Effector CD8-positive, alpha-beta T cell (primary cell): ENCODE measurements around the gene ATP13A3.

Source experiments
- DNase-seq: peaks from one replicate; lab custom pipeline; 2025; lab: John Stamatoyannopoulos, UW

Gene ATP13A3

DNA sequence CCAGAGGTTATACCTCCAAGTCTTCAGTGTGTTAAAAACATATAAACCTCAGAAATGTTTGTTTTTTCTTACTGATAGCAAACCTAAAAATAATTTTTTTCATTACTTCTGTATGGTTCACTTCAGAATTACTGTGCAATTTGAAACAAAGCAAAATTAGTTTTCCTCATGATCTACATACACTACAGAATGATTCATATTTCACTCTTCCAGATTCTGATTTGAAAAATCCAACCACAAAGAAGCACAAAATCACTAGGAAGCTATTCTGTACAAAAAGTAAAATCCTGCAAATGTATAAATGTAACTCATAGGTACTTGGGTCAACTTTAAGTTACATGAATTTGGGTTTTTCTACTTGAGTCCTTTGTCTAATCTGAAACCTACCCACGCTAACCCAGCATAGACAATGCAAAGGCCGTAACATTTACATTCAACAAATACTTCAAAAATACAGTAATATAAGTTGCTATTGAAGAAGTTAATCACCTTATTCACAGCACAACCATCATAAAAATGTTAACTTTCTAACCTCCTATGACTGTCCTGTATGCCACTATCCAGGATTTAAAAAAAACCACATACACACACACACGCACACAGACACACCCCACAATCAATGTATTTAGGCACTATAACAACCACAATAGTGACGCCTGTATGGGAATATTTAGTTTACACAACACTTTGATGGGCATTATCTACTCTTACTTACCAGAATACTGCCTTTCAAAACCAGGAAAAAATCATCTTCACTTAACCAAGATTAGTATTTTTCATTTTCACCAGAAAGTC lies 11.5 kb downstream of the ATP13A3 start:
- no peak for DNase-seq

DNA sequence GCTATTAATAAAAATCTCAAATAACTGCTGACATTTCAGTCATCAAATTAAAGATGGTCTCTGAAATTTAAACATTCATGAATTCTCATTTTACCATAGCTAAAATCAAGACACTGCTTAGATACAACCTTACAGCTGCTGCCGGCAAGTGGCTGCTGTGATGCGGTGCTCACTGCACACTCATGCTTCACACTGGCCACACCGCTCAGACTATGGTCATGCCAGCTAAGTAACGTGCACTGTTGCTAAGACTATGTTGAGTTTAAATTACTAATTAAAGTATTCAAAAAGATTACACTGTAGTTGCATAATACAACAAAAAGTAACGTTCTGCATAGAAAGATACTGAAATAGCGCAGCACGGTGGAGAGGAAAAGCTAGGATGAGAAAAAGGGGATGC lies 12.1 kb downstream of the ATP13A3 start:
- DNase-seq = no peak

DNA sequence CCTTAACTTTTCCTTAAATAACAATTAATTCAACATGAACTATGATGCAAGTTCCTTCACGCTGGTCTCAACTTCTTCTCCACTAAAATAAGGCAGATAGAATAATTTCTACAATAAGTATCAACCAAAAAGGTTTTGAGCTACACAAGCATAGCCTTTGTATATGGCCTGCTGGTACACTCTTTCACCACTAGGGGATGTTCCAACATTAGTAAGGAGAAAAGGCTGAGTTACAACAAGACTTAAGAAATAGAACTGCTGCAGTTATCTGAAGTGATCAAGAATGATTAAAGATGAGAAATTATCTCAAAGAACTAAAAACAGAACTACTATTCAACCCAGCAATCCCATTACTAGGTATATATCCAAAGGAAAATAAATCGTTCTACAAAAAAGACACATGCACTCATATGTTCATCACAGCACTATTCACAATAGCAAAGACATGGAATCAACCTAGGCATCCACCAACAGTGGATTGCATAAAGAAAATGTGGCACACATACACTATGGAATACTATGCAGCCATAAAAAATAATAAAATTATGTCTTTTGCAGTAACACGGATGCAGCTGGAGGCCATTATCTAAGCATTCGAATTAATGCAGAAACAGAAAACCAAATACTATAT lies 14.4 kb downstream of the ATP13A3 start:
- DNase-seq = no peak

DNA sequence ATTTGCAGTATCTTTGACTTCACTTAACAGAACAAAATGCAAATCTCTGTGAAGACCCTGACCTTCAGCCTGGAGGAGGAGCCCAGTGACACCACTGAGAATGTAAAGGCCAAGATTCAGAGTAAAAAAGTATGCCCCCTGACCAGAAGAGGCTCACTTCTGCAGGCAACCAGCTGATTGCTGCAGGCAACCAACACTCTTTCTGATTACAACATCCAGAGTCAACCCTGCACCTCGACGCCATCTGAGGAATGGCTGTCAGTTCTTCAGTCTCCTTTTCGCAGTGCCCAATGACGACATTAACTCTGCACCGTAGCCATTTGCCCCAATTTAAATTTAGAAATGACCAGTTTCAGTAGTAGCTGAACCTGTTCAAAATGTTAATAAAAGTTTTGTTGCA lies 14.9 kb downstream of the ATP13A3 start:
- DNase-seq = no peak

DNA sequence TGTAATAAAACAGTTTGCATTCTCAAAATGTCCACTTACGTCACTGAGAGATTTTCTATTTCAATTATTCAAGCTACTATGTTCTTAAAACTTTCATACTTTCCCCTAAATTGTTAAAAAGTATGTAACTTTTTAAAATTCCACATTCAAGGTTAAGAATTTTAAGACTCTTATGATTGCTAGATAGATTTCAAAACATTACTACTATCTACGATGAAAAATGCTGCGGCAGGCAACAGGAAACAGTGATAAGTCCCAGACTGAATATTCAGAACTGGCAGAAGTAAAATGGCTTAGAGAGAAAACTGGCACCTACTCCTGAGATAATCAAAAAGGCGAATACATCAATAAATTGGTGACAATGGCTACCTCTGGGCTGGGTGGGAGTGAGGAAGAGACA lies 16.2 kb downstream of the ATP13A3 start:
- DNase-seq = no peak

DNA sequence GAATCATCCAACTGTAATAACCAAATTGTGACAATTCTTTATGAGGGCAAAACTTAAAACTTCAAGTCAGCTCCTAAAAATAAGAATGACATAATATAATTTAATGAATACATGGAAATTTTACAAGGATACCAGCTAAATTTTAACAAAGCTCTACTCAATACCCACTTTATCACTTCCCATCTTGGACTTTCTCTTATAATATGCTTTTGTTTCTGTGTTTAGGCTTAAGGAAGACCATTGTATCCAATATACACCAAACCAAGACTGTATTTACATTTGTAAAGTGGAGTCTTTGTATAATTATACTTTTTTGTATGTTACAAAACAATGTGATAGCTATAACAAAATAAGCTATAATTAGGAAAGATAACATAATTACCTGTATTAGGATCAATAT lies 16.8 kb downstream of the ATP13A3 start:
- no peak for DNase-seq

DNA sequence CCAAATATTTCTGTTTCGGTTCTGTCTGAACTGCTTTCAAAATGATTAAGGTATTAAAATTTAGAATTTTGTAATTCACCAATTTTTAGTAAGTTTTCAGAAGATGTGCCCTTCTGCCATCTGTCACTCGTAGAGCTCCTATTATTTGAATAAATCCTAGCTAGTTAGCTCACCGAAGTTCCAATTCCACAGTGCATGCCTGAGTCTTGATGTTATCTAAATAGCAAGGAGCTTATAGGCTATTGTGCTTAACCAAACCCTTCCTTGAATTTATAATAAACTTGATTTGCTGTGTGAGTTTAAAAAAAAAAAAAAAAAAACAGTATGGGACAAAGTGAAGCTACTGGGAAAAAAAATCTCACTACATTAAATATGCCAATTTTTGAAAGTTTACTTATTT lies 18.7 kb downstream of the ATP13A3 start:
- no peak for DNase-seq

DNA sequence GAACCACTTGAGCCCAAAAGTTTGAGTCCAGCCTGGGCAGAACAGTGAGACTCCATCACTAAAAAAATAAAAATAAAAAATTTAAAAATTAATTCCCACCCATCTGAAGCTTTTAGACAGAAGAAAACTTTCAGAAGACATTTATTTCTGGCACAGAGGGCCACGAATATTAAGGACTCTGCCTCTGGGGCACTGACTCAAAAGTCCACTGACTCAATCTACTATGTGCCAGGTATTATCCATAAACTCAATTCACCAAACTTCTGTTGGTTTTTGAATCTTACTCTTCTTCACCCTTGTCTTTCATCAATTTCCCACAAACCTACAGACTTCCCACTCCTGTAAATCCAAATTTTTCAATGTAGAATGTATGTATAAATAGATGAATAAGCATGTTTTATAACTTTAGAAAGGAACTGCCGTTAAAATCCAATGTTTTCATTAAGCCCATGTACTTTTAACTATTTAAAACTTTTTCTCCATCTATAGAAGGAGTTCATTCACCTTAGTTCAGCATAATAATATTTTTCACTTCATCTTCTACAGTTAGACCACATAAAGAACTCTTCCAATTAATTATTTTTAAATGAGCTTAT lies 19.9 kb downstream of the ATP13A3 start:
- no peak for DNase-seq

DNA sequence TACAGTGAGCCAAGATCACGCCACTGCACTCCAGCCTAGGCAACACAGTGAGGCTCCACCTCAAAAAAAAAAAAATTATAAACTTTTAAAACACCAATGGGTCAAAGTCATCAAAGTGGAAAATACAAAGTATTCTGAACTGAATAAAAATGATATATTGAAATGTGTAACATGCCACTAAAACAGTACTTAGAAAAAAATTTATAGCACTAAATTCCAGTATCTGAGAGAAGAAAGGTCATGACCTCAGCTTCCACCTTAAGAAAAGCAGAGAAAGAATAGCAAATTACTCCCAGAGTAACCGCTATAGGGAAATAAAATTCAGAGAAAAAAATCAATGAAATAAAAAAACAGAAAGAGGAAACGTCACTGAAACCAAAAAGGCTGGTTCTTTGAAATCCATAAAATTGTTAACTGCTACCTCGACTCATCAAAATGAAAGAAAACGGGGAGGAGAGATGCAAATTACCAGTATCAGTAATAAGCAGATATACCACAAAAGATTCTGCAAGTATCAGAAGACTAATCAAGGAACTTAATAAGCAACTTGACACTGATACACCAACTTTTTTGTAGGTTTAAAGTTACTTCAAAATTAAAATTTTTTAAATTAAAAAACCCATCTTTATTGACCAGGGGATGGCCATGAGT lies 20.8 kb downstream of the ATP13A3 start:
- DNase-seq = no peak

DNA sequence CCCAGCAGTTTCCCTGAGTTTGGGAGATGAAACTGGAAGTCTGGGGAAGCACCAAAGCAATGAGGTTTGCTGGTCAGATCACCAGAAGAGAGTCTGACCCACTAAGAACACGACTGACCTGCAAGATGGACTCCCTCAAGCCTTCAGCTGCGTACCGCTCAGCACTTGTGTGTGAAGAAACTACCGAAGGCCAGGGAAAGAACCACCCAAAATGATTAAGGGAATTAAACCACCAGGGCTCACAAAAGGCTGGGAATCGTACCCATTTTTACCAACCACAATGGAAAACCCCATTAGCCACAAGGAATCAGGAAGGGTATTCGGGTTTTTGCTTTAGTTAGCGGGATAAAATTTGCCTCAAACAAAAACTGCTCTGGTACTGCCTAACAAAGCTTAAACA lies 21.6 kb downstream of the ATP13A3 start:
- DNase-seq = no peak

DNA sequence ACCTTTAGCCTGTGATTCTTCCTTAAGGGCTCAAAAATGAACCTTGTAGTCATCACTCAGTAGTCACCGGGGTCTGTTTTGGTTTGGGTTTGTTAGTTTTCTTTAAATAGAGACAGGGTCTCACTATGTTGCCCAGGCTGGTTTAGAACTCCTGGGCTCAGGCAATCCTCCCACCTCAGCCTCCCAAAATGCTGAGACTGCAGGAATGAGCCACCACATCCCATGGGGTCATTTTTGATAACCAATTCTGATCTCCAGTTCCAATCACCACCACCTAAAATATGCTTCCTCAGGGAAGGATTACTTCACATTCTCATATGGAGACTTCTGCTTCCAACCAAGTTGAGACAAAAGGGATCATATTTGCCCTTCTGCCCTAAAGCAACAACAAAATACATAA lies 22.1 kb downstream of the ATP13A3 start:
- no peak for DNase-seq

DNA sequence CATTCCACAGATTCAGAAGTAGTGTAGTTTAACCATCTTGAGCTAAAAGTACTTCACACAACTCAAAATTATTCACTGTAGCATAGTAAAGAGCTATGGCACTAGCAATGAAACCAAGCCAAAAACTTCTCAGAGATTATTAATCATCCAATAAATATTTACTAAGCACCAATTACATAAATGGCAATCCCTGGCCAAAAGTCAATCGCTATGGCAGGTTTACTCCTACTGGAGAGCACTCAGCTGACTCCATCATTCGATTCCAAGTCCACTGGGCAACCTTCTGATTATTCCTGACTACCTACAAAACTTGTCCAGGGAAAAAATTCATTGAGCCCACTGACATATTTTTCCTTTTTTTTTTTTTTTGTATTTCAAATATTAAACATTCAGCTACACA lies 23.9 kb downstream of the ATP13A3 start:
- DNase-seq = no peak

DNA sequence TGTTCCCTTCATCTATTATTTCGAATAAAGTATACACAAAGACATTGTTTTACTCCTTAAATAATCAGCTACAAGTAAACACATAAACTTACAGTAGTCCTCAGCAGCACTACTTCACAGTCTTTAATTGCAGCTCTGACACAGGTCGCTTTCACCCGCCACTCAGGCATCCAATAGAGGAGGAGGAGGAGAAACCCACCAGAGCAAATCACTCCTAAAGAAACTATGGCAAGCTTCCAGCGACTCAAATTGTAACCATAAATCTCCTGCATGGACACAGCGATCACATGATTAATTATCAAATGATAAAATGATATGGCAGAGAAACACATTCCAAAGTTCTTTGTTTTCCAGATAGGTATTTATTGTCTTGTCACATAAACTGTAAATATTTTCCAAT lies 26.2 kb downstream of the ATP13A3 start:
- DNase-seq = no peak

DNA sequence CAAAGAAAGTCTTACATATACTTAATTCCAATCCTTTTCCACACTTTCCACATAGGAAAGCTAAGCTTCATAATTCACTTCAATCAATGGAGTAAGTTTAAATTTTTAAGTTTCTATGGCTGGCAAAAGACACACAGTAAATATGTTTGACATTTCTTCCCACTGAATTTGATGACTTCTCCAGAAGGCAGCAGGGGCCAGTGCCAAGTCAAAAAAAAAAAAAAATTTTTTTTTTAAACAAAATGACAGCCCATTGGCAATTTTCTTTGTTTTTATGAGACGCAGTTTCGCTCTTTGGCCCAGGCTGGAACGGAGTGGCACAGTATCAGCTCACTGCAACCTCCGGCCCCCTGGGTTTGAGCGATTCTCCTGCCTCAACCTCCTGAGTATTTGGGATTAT lies 28.7 kb downstream of the ATP13A3 start:
- DNase-seq = no peak

DNA sequence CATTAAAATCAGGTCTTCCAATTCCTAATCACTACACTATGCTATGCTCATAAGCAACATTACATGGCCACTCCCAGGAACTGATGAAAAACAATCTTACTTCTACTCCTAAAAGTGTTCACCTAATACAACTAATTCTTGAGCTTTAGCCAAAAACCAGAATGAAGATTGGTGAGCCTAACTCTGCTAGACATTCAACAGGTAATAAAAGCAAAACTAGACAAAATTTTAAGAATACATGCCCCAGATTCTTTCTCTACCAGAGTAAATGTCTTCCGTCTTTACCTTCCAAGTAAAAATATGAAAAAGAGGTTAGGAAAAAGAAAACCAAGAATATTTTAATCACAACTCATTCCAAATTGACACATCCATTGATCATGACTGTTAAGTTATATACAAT lies 31.3 kb downstream of the ATP13A3 start:
- no peak for DNase-seq

DNA sequence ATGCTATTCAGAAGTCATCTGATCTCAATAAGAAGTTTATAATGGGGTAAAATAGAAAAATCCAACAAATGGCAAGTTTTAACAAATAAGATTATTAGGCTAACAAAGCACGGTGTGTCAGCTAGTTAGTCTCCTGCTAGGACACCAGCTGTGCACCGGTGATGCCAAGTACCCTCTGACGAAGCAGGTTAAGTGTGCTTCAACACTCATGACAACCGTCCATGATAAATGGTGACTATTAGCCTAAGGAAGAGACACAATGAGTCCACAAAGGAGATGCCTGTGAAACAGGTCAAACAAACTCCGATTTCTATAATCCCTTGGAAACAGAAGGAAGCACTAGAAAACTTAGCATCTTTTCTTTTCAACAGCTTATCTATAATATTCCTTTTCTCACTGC lies 36.5 kb downstream of the ATP13A3 start:
- no peak for DNase-seq

DNA sequence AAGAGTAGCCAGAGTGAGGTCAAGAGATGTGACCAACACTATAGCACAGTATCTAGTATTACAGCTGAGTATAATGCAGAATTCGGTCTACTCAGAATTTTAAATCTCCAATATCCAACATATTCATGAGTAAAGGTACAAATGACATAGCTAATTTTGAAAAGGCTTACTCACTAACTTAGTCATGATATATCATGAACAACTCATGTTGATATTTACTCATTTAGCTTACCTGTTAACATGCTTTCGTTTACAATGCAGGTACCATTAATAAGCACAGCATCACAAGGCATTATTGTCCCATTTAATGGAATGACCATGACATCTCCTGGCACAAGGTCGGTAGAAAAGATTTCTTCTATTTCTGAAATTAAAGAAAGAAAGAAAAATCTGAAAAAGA lies 36.9 kb downstream of the ATP13A3 start:
- no peak for DNase-seq

DNA sequence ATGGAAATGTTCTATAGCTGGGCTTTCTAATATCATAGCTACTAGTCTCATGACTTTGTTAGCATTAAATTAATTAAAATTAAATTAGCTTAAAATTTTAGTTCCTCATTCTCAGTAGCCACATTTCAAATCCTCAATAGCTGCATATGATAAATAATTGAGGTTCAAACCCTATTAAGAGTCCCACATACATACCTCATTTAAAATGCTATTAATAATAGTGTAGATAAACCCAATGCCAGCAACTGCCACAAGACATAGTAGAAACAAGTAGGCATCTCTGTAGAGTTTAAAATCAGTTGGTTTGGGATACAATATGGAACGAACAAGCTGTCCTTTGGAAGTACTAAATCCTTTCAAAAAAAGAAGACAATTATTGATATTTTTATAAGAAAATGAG lies 39.1 kb downstream of the ATP13A3 start:
- DNase-seq = no peak

DNA sequence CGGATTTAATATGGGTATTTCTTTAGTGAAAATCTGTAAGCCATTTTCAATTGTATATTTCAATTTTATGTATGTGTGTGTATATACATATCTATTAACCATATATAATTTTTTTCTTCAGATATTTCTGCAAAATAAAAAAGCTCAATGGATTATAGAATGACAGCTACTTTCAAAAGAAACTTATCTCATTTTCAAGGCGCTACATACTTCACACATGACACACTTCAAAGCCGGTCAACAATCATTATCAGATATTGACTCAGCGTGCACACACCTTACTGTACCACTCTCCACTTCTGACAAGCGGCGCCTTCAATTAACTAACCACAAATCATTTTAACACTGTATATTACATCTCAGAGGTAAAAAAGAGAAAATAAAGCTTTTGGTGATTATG lies 39.6 kb downstream of the ATP13A3 start:
- no peak for DNase-seq

DNA sequence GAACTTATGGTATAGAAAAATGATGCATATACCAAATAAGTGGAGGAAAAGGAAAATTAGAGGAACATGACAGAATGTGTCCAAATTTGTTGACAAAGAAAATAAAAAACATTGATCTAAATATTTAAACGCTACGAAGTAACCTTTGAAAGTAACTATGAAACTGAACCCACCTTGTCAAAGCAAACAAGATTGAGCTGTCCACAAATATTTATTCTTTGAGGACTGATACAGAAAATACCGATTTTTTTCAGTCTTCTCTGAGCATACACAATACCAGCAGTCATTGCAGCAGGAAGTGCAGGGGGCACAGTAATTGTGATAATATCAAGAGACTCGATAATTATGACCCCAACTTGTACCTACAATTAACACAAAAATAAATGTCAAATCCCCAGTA lies 40.0 kb downstream of the ATP13A3 start:
- DNase-seq = no peak

DNA sequence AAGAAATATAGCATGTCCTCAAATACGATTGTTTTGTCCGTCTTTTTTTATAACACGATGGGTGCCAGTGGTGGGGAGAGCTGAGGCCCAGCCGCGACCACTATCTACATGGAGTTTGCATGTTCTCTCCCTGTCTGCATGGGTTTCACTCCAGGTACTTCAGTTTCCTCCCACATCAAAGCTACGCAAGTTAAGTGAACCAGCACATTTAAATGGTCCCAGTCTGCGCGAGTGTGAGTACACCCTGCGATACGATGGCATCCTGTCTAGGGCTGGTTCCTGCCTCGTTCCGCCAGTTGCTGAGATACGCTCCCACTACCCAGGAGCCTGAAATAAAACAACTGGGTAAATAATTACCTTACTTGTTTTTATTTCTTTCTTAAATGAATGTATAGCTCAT lies 40.6 kb downstream of the ATP13A3 start:
- DNase-seq = no peak

DNA sequence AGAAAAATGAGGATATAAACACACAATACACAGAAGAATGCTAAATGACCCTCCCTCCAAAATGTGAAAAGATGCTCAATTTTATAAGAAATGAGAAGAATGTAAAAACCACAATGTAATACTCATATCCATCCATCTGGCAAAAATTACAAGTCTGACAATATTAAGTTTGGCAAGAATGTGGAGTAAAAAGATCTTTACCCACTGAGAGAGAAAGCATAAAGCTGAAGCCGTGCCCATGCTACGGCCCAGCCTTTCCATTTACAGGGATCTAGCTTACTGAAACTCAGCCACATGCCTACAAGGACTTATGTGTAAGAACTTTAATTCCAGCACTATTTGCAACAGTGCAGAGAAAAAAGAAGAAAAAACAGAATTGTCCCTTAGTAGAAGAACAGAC lies 42.9 kb downstream of the ATP13A3 start:
- DNase-seq = no peak

DNA sequence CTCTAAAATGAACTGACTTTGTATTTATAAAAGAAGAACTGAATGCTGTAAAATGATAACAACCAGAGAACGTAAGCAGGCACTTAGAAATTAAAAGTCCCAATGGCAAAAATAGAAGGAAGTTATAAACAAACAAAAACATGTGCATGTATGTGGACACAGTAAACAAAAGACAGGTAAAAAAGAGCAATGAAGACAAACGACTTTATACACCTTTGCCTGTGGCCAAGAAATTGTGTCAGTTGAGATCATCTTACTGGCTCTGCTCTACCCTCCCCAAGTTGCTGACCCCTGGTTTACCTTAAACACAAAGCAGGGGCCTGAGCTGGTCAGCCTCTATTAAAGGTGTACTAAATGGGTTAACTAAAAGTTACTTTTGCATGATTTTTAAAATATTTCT lies 46.0 kb downstream of the ATP13A3 start:
- DNase-seq = no peak
